HuH-7.5 (cell line): Measurements from ENCODE around the gene LPCAT1.
"Not testable (repeated sequence)": the region's sequence is repeated elsewhere in the genome, so short reads cannot be mapped to it uniquely, and the experiment has no call there.

Source experiments
- DNase-seq: peaks from one replicate; pipeline ENCODE4 v3.0.0; 2011; ENCODE audit warnings: low spot score

The LPCAT1 gene

DNA sequence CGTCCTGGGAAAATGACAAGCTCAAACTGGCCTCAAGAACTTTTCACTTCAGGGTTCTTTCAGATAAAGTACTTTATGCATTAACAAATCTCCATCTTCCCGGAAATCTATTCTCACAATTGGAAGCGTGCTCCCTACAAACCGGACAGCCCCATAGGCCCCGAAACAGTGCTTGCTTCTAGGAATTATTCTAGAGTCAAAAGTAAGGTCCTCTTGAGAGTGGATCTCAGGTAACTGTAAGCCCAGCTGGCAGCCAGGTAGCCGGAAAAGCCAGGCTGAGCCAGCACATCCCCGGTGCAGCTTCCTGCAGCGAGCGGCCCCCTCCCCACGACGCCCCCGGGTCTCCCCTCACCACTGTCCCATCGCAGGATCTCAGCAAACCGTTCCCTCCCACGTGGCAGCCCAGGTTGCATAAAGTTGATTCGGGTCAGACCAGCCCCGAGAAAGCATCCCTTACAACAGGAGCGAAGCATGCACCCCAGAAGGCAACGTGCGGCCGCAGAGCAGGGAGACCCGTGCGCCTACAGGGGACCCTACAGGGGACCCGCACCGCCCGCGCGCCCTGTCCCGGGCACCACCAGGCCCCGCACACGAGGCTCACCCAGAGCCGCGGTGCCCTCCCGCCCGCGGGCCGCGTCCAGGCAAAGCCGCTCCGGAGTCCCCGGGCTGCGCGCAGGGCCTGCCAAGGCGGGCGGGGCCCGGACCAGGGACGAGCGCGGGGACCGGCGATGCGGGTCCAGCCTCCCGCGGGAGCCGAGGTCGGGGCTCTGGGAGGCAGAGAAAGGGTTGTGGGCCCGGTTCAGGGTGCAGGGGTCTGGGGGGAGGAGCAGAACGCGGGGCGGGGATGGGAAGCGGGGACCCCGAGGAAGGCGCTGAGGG, 920 bp downstream of the LPCAT1 start:
- peak; percentile 50 for DNase-seq

DNA sequence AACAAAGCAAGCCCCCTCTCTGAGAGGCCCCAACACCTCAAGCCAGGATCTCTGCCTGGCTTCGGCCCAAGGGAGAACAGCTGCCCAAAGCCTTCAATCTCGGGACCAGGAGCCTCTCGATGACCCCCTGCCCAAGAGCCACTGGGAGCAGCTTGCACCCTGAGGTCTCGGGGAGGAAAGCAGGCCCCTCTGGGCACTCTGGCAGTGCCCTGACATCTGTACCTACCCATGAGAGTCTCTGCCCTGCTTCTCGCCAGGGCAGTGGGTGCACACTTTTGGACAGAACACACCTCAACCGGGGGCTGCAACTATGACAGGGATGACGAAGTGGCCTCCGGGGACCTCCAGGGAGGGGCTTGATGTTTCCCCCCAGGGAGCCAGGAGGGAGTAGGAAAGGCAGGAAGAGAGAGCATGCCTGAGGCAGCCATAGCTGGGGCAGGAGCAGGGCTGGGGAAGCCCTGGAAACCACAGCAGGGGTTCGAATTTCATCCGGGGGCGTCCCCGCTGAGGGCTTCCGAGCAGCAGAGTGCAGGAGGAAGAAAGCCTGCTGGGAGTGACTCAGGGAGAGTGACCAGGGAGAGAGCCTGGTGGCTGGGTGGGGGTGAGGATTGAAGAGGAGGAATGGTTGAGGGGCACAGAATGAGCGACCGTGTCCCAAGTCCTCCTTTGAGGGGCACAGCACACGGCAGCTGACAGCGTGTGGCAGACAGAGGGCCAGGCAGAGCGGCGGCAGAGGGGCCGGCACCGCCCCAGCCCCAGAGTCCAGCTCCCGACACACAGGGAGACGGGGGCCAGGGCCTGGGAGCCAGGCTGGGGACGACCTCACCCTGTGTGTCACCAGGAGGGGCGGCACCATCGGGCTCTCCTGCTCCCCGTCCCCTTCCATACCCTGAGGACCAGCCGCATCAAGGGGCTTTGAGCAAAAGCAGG, 1.8 kb downstream of the LPCAT1 start:
- DNase-seq = no peak

DNA sequence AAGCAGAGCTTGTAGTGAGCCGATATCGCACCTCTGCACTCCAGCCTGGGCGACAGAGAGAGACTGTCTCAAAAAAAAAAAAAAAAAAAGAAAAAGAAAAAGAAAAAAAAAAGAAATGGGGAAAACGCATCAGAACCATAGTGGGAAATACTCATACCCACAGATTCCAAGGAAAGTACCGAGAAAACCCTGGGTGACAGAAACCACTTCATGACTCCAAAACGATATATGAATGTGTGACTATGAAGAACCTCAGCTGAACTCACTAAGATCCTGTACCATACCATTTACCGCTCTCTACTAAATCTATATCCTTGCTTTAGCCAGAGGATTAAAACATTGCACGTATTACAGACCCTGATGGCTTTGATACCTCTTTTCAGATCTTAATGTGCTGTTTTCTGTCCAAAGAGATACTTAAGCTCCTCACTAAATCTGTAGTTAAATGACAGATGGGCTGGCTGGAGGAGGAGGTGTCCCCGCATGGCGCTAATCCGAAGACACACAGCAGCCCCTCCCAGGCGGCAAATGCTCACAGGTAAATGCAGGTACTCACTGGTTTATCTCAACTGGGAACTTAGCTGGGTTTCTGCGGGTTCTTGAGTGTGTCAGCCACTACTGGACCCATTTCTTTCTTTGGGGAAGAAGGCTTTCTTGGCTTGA, 2.8 kb downstream of the LPCAT1 start:
- no peak for DNase-seq

DNA sequence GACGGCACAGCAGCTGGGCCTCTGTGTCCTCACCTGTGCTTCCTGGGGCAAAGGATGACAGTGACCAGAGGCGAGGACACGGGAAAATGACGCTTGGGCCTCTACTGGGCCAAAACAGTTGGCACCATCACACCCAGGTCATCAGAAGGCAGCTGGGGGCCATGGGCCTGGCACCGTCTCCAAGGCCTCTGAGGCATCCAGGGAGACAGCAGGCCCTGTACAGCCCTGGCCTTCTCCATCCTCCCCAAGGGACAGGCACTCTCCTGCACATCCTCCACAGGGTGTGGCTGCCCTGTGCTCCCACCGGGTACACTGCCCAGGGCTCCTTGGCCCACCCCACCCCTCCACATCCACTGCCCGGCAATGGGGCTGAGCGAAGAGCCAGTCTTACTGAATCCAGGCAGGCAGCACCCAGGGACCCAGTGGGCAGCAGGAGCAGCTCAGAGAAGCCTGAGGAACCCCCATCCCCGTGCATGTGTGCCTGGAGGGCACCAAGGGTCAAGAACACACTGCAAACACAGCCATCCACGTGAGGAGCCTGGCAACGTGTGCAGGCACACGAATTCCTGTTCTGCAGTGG, 4.0 kb downstream of the LPCAT1 start:
- no peak for DNase-seq

GRCh38 chr5:1517838-1518237, 5.9 kb downstream of the LPCAT1 start:
- DNase-seq = no peak

- DNase-seq = no peak
These were observed 6.9 kb downstream of the LPCAT1 start for GRCh38 chr5:1516615-1517601.

GRCh38 chr5:1515921-1516571, 7.7 kb downstream of the LPCAT1 start:
- peak; percentile 55 for DNase-seq

DNA sequence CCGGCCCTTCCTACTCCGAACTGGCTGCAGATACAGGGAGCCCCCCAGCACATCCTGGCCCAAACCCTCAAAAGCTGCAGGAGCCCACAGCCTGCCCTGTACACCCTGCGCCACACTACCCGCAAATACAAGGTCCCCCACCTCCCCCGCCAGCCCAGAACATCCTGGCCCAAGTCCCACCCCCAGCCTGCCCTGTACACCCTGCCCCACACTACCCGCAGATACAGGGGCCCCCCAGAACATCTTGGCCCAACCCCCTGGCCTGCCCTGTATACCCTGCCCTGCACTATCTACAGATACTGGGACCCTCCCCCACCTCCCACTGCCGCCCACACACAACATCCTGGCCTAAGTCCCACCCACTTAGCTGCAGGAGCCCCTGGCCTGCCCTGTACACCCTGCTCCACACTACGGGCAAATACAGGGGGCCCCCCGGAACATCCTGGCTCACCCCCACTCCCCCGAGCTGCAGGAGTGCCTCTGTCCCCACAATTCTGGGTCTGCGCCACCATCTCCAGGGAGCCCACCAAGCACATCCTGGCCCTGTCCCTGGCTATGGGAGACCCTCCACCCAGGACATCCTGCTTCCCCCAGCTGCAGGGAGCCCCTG, 8.3 kb downstream of the LPCAT1 start:
- no peak for DNase-seq

DNA sequence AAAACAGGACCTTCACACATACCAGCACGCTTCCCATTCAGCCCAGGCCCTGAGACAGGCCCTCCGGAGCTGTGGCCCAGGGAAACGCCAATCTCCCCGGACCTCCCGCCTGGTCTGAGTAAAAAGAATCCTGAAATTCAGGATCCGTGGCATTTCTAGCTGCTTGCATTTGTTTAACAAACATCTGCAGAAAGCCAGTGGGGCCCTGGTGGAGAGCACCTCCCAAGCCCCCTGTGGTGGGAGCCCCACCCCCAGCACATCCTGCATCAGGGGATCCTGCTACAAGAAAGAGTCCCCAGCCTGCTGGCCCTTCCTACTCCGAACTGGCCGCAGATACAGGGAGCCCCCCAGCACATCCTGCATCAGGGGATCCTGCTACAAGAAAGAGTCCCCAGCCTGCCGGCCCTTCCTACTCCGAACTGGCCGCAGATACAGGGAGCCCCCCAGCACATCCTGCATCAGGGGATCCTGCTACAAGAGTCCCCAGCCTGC, 8.9 kb downstream of the LPCAT1 start:
- not testable (repeated sequence) for DNase-seq

- DNase-seq = no peak
These were observed 9.5 kb downstream of the LPCAT1 start for GRCh38 chr5:1514027-1514818.

DNA sequence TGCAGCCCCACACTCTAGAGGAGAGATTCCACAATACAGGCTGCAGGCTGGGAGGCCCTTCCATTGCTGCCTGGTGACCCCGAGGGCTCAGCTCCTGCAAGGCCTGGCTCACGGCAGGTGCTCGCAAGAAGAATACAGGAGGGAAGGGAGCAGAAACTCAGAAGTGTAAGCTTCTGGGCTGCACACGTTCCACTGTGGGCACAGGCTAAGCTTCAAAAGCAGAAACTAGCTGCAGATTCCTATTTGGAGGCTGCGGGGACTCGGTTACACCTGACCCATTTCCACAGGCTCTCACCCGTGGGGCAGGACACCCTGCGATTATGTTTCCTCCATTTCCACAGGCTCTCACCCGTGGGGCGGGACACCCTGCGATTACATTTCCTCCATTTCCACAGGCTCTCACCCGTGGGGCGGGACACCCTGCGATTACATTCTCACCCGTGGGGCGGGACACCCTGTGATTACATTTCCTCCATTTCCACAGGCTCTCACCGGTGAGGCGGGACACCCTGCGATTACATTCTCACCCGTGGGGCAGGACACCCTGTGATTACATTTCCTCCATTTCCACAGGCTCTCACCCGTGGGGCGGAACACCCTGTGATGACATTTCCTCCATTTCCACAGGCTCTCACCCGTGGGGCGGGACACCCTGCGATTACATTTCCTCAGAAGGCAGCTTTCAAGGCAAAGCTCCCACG, 10.3 kb downstream of the LPCAT1 start:
- no peak for DNase-seq

DNA sequence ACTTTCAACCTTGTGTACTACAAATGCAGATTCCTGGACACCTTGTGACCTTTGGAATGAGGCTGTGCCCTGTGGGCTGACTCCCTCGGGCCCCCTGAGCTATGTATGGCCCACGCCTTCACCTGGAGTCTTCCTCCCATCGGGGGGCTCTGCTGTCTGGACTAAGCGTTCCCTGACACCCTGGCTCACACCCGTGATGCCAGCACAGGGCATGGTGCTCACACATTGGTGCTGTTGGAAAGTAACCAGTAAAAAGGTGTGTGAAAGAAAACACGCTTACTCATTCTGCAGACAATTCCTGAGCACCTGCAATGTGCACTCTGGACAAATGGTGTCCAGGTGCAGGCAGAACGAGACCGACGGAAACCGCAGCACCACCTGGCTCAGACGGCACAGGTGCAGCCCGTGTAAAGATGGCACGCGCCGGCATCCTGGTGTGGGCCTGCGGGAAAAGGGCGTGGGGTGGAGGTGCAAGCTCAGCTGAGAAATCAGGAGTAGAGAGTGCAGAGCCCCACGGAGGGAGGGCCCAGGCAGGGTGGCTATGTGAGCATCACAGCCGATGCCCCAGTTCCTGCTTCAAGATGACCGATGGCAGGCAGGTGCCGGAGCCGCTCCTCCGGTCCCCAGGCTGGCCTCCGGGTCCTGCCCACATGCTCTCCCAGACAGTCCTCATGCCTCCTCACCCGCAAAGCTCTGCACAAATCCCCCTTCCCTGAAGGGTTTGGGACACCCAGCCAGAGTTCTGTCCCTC, 11.0 kb downstream of the LPCAT1 start:
- DNase-seq = no peak

GRCh38 chr5:1511651-1512540, 11.9 kb downstream of the LPCAT1 start:
- DNase-seq = no peak

GRCh38 chr5:1511048-1511447, 12.7 kb downstream of the LPCAT1 start:
- DNase-seq = no peak

- DNase-seq = no peak
These were observed 13.1 kb downstream of the LPCAT1 start for GRCh38 chr5:1510631-1511030.

DNA sequence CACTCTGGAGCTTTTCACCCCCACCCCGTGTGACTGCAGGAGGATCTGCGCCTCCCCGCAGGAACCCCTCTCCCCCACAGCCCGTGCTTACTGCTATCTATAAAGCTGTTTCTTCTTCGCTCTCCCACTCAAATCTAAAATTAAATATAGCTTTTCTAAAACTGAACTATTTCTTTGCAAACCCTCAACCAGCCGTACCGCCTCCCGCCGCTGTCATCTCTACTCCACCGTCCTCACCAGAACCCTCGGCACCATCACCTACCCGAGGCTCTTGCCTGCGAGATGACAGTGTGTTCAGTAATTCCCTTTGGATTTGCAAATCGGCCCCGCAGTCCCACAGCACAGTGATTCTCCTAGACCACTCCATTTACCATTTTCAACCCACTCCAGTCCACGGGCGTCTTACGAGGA, 13.6 kb downstream of the LPCAT1 start:
- DNase-seq = no peak
